ENCODE measurements around the gene ATP1A3.

The ATP1A3 gene

DNA sequence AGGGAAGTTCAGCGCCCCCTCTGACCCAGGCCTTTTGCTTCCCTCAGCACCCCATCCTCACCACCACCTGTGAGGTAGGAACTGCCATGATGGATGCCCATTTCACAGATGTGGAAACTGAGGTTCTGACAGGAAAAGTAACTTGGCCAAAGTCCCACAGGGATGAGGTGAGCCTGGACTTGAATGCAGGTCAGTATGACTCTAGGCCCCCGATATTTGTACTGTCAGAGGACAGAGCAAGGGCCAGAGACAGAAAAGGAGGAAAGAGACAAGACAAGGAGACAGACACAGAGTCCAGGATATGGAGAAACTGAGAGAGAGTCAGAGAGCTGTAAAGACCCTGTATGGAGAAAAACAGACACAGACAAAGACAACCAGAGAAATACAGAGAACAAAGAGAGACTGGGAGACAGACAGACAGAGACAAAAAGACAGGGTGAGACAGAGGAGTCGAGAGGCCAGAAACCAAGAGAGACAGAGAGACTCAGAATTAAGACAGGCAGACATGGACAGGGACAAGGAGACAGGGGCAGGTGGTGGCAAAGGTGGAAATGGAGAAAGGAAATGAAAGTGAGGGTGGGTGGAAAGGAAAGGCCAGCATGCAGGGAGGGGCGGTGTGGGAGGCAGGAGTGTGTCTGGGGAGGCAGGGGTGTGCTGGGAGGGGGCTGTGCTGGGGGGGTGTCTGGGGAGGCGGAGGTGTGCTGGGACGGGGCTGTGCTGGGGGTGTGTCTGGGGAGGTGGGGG, 70.8 kb downstream of the ATP1A3 start:
- no peak overlapping the region for H3K4me3 ChIP-seq (ENCODE audit: low read depth, low read length)
- no peak for DNase-seq (ENCODE audit: low read depth)
- TF ChIP-seq CTCF (IDR thresholded peaks at IDR 0.05; ENCODE audit: control insufficient read depth, extremely low read depth, insufficient read depth), result no peak

DNA sequence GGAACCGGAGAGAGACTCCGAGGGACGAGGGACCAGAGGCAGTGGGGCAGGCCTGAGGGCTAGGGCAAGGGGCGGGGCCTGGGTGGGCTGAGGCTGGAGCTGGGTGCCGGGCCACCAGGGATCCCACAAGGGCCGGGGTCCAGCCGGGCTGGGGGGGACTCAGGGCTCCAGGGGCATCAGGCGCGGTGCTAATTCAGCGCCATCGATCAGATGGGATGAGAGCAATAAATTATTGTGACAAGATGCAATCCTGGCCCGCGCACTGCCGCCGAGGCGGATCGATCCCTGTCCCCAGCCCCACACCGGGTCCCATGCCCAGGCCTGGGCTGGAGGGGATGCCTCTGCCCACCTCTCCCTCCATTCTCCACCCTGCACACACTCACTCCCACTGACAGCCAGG, 71.4 kb downstream of the ATP1A3 start:
- TF ChIP-seq CTCF (IDR thresholded peaks at IDR 0.05; ENCODE audit: control insufficient read depth, extremely low read depth, insufficient read depth), result no peak
- DNase-seq (ENCODE audit: low read depth), result no peak
- H3K4me3 ChIP-seq (ENCODE audit: low read depth, low read length), result no peak overlapping the region

- no peak overlapping the region for H3K4me3 ChIP-seq (ENCODE audit: low read depth, low read length)
- DNase-seq (ENCODE audit: low read depth), result no peak
- TF ChIP-seq CTCF (IDR thresholded peaks at IDR 0.05; ENCODE audit: control insufficient read depth, extremely low read depth, insufficient read depth), result no peak
These were observed 72.2 kb downstream of the ATP1A3 start for GRCh38 chr19:41921577-41922576.

DNA sequence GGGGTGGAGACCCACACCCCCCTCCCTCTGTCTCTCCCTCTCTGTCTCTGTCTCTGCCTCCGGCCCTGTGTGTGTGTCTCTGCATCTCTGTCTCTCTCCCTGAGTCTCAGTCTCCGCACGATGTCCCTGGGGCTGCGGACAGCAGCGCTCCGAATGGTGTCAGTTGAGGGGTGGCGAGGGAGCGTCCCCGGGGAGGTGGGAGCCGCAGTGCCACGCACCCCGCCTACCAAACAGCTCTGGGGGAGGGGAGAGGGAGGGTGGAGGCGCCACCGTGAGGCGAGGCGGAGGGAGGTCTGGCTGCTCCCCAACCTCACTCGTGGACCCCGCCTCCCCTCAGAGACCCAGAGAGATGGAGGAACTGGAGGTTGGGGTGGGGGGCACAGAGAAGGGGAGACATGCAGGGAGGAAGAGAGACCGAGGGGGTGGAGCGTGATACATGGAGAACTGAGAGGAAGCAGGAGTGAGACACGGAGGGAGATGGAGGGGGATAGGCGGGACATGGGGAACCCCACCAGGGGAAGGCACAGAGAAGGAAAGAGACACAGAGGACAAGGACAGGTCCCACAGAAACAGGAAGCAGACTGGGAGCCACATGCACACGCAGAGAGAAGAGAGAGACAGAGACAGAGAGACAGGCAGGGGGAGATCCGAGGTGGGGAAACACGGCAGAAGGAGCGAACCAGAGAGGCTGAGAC, 73.0 kb downstream of the ATP1A3 start:
- no peak for TF ChIP-seq CTCF (IDR thresholded peaks at IDR 0.05; ENCODE audit: control insufficient read depth, extremely low read depth, insufficient read depth)
- no peak for DNase-seq (ENCODE audit: low read depth)
- H3K4me3 ChIP-seq (ENCODE audit: low read depth, low read length), result no peak overlapping the region

DNA sequence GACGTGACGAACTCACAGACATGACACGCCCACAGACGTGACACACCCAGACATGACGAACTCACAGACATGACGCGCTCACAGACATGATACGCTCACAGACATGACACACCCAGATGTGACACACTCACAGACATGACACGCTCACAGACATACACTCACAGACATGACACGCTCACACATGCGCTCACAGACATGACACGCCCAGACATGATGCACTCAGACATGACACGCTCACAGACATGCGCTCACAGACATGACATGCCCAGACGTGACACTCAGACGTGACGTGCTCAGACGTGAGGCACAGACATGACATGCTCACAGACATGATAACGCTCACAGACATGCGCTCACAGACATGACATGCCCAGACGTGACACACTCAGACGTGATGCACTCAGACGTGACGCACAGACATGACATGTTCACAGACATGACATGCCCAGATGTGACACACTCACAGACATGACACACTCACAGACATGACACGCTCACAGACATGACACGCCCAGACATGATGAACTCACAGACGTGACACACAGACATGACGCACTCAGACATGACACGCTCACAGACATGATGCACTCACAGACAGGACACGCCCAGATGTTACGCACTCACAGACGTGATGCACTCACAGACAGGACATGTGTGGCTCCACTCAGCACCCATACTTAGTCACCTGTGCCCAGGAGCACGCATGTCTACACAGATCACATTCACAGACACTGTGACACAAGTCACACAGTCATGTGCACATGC, 73.9 kb downstream of the ATP1A3 start:
- no peak for TF ChIP-seq CTCF (IDR thresholded peaks at IDR 0.05; ENCODE audit: control insufficient read depth, extremely low read depth, insufficient read depth)
- DNase-seq (ENCODE audit: low read depth), result no peak
- no peak overlapping the region for H3K4me3 ChIP-seq (ENCODE audit: low read depth, low read length)

DNA sequence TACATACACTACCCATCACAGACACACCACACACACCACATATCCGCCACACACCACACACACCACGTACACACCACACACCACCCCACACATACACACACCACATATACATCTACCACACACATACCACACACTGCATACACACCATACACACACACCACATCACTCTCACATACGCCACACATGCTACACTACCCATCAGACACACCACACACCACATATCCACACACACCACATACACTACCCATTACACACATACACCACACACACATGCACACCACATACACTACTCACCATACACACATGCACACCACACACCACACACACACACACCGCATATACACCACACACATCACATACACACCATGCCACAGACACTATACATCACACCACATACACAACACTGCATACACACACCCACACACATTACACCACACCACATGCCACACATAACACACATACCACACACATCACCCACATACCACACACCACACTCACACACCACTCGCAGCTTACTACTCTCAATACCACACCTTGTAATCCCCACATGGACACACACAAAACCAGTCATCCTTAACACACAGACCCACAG, 75.3 kb downstream of the ATP1A3 start:
- DNase-seq (ENCODE audit: low read depth), result no peak
- no peak overlapping the region for H3K4me3 ChIP-seq (ENCODE audit: low read depth, low read length)
- TF ChIP-seq CTCF (IDR thresholded peaks at IDR 0.05; ENCODE audit: control insufficient read depth, extremely low read depth, insufficient read depth), result no peak
